ENCODE results near the gene HNRNPUL1. TPM values are rescaled to one million over a fixed set of nuclear protein-coding genes. Genes with fewer than 3 reads are reported as not detected.

HNRNPUL1 gene
- total and polyA plus RNA-seq, 10 of the 15 experiments (the other 5 are each of a cell fraction or from before 2014, with no cell fraction given) = 11.1 to 276 (median 117) TPM

GRCh38 chr19:41263850-41264580 lies at the start of gene HNRNPUL1 (continued):
- TF ChIP-seq CHD2 (IDR thresholded peaks at IDR 0.05; ENCODE audit: borderline replicate concordance, low read depth, low read length) (peak; percentile 94), PRDM15 (CRISPR knock-in tag; IDR thresholded peaks at IDR 0.05) (no peak), KLF5 (IDR thresholded peaks at IDR 0.05; ENCODE audit: partially characterized antibody) (no peak), SREBF1 (IDR thresholded peaks at IDR 0.05; ENCODE audit: low read length) (no peak; the same call in 1 of the 2 replicates), CUX1 (IDR thresholded peaks at IDR 0.05; ENCODE audit: insufficient replicate concordance, low read depth, low read length) (no peak), RAD51 (IDR thresholded peaks at IDR 0.05) (peak; percentile 52), ASH2L (IDR thresholded peaks at IDR 0.05; ENCODE audit: borderline replicate concordance, low read depth) (no peak; the same call in 1 of the 2 replicates), ATF7 (IDR thresholded peaks at IDR 0.05; ENCODE audit: low read depth) (no peak; the same call in 1 of the 2 replicates), RBBP5 (conservative IDR thresholded peaks at IDR 0.05) (no peak), TCF7 (IDR thresholded peaks at IDR 0.05; ENCODE audit: borderline replicate concordance) (peak; percentile 90), SREBF2 (IDR thresholded peaks at IDR 0.05; ENCODE audit: low read length) (peak; percentile 82), ATF2 (IDR thresholded peaks at IDR 0.05; ENCODE audit: low read length) (no peak), ZNF274 (IDR thresholded peaks at IDR 0.05; ENCODE audit: insufficient read depth, insufficient read length) (no peak), CHD4 (IDR thresholded peaks at IDR 0.05) (no peak), JUNB (IDR thresholded peaks at IDR 0.05) (no peak), HDGF (IDR thresholded peaks at IDR 0.05) (no peak), E2F4 (IDR thresholded peaks at IDR 0.05; ENCODE audit: low read depth, low read length) (peak; percentile 87), SIX5 (IDR thresholded peaks at IDR 0.05; ENCODE audit: low read depth, low read length, severe bottlenecking) (no peak), CBX5 (IDR thresholded peaks at IDR 0.05; ENCODE audit: low read depth) (no peak), GATAD2B (conservative IDR thresholded peaks at IDR 0.05; ENCODE audit: low read depth) (no peak), NFXL1 (IDR thresholded peaks at IDR 0.05; ENCODE audit: borderline replicate concordance) (no peak)
